Prostate gland (tissue), 2 donors: ENCODE results near the gene TNFRSF9.

Experiments
- CTCF ChIP-seq, 4 experiments: fragments of 200-600 bp in 2 of 4; fragments of 450-650 bp in 2 of 4; sonication (generic) in 2 of 4; IDR thresholded peaks; 1 replicate in 3 of 4; 2 replicates in 1 of 4; pipeline ENCODE4 v1.5.1; 2016 to 2019; ENCODE audit warnings: antibody characterized with exemption in 4 of 4, mild to moderate bottlenecking in 2 of 4, moderate library complexity in 2 of 4
- POLR2AphosphoS5 ChIP-seq: sonication (generic); formaldehyde crosslinking; IDR thresholded peaks from one replicate; pipeline ENCODE4 v1.6.1; 2017; ENCODE audit warnings: antibody characterized with exemption

GRCh38 chr1:7865978-7866377, 74.7 kb downstream of the TNFRSF9 start:
- TF ChIP-seq POLR2AphosphoS5: no peak
- TF ChIP-seq CTCF (IDR thresholded peaks at IDR 0.05): no peak
